ENCODE data around the gene TRAPPC2L. TPM values are rescaled to one million over a fixed set of nuclear protein-coding genes. Genes with fewer than 3 reads are reported as not detected.
"Not testable (repeated sequence)": the region's sequence is repeated elsewhere in the genome, so short reads cannot be mapped to it uniquely, and the experiment has no call there.

TRAPPC2L gene
- total and polyA plus RNA-seq, 12 donors: 37.5 to 63.3 (median 50.9) TPM

- Histone ChIP-seq H3K27me3 (no peaks in the 10 kb centered on the region), H3K9me3 (no peaks in the 10 kb centered on the region), H3K27ac (no peak overlapping the region), H3K36me3 (peaks cover 0 to 40% (median 7%) of the 10 kb centered on the region in 9 donors), H3K4me3 (no peak overlapping the region), H3K4me1 (no peaks in the 10 kb centered on the region)
- intact Hi-C loops (cut with DNase I): loop anchor here in 1 of 10 donors (1.0 kb wide), 1 partner anchor 17 kb away; no protein-coding TSS in a partner anchor
- ATAC-seq (no peak), DNase-seq (no peak)
- WGBS, 2 donors: 89 to 90% methylated on average over 20 of the region's 20 CpGs
- TF ChIP-seq CTCF (IDR thresholded peaks at IDR 0.05): no peak
Measured at GRCh38 chr16:88820385-88821025, 36.4 kb upstream of the TRAPPC2L start.

GRCh38 chr16:88821168-88821850 lies 35.6 kb upstream of the TRAPPC2L start:
- no peak for DNase-seq
- intact Hi-C loops (cut with DNase I): no loop called here
- Histone ChIP-seq H3K27ac (no peak overlapping the region), H3K27me3 (no peaks in the 10 kb centered on the region), H3K4me3 (no peak overlapping the region), H3K9me3 (no peaks in the 10 kb centered on the region), H3K4me1 (no peaks in the 10 kb centered on the region), H3K36me3 (peaks cover 0 to 45% (median 7%) of the 10 kb centered on the region in 9 donors)
- no peak for TF ChIP-seq CTCF (IDR thresholded peaks at IDR 0.05)
- 82 to 93% methylated on average over 22 of the region's 22 CpGs for WGBS, 2 donors
- ATAC-seq: no peak

- H3K27me3 ChIP-seq: no peaks in the 10 kb centered on the region
- 96% methylated on average over 24 of the region's 24 CpGs for WGBS, 2 donors
- DNase-seq: no peak
- no peaks in the 10 kb centered on the region for H3K4me1 ChIP-seq
- H3K36me3 ChIP-seq: peaks cover 0 to 56% (median 7%) of the 10 kb centered on the region in 9 donors
- H3K27ac ChIP-seq: no peak overlapping the region
- ATAC-seq: no peak
- no peak for TF ChIP-seq CTCF (IDR thresholded peaks at IDR 0.05)
- no peaks in the 10 kb centered on the region for H3K9me3 ChIP-seq
- H3K4me3 ChIP-seq: no peak overlapping the region
- intact Hi-C loops (cut with DNase I): no loop called here
Measured at GRCh38 chr16:88822281-88823040, 34.5 kb upstream of the TRAPPC2L start.

DNA sequence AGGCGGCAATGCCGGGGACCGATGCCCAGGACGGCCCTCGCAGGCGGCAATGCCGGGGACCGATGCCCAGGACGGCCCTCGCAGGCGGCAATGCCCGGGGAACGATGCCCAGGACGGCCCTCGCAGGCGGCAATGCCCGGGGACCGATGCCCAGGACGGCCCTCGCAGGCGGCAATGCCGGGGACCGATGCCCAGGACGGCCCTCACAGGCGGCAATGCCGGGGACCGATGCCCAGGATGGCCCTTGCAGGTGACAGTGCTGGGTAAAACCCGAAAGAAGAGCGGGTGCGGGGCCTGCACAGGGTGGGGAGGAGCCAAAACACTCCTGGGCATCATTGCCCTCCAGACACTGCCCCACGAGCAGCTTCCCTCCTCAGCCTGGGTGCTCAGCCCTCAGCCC lies 33.3 kb upstream of the TRAPPC2L start:
- H3K4me1 ChIP-seq; ATAC-seq; H3K27me3 ChIP-seq; H3K4me3 ChIP-seq; H3K27ac ChIP-seq; intact Hi-C loops (cut with DNase I); H3K9me3 ChIP-seq; DNase-seq: not testable (repeated sequence)
- peaks cover 0 to 68% (median 7%) of the 10 kb centered on the region in 9 donors for H3K36me3 ChIP-seq
- WGBS, 2 donors: 99% methylated on average over 21 to 28 of the region's 31 CpGs

Measured in heart right ventricle (tissue), 16 donors.